HG02798 (cell line): ENCODE results near the gene UBE2E1.
"Not testable (repeated sequence)": the region's sequence is repeated elsewhere in the genome, so short reads cannot be mapped to it uniquely, and the experiment has no call there.

Experiments
- ATAC-seq: cut with Tn5 transposase; IDR thresholded peaks from one replicate; pipeline ENCODE4 v1.9.1; 2021; ENCODE audit warnings: mild to moderate bottlenecking; ENCODE audit not compliant: unreplicated experiment, poor library complexity

The UBE2E1 gene

GRCh38 chr3:23912335-23912734 lies 106.6 kb downstream of the UBE2E1 start:
- not testable (repeated sequence) for ATAC-seq

- ATAC-seq: no peak
Measured at GRCh38 chr3:23913182-23913581, 107.4 kb downstream of the UBE2E1 start.

- no peak for ATAC-seq
Measured at GRCh38 chr3:23913873-23914743, 108.4 kb downstream of the UBE2E1 start.

GRCh38 chr3:23915537-23916108 lies 109.9 kb downstream of the UBE2E1 start:
- ATAC-seq: no peak

- peak; percentile 49 for ATAC-seq
Measured at GRCh38 chr3:23916152-23916885, 110.6 kb downstream of the UBE2E1 start.

- peak; percentile 96 for ATAC-seq
Measured at GRCh38 chr3:23916886-23917678, 111.3 kb downstream of the UBE2E1 start, which contains the start of the genes NKIRAS1 and RPL15. TSS of gene NKIRAS1 (minus strand) at chr3:23916990. CDS start at chr3:23910904, 6,086 bp downstream. TSS of gene RPL15 (plus strand) at chr3:23917132. CDS start at chr3:23917860, 728 bp downstream.

- ATAC-seq: not testable (repeated sequence)
Measured at GRCh38 chr3:23917679-23918303, 112.0 kb downstream of the UBE2E1 start.

- ATAC-seq: not testable (repeated sequence)
Measured at GRCh38 chr3:23918331-23918730, 112.6 kb downstream of the UBE2E1 start.

GRCh38 chr3:23919628-23920027 lies 113.9 kb downstream of the UBE2E1 start:
- ATAC-seq: no peak

- no peak for ATAC-seq
Measured at GRCh38 chr3:23920151-23920655, 114.4 kb downstream of the UBE2E1 start.

GRCh38 chr3:23921052-23921511 lies 115.3 kb downstream of the UBE2E1 start:
- ATAC-seq: no peak

GRCh38 chr3:23923786-23924185 lies 118.0 kb downstream of the UBE2E1 start:
- no peak for ATAC-seq

- no peak for ATAC-seq
Measured at GRCh38 chr3:23926246-23926645, 120.5 kb downstream of the UBE2E1 start.

- no peak for ATAC-seq
Measured at GRCh38 chr3:23926736-23927135, 121.0 kb downstream of the UBE2E1 start.

- ATAC-seq: no peak
Measured at GRCh38 chr3:23928524-23928923, 122.8 kb downstream of the UBE2E1 start.

GRCh38 chr3:23931597-23931996 lies 125.8 kb downstream of the UBE2E1 start:
- ATAC-seq: no peak

GRCh38 chr3:23932571-23932970 lies 126.8 kb downstream of the UBE2E1 start:
- ATAC-seq: no peak

GRCh38 chr3:23934253-23934652 lies 128.5 kb downstream of the UBE2E1 start:
- no peak for ATAC-seq

GRCh38 chr3:23937296-23937695 lies 131.5 kb downstream of the UBE2E1 start:
- no peak for ATAC-seq
